Ishikawa (cell line): ENCODE data around the gene MID1.

Experiments used
- EGR1 ChIP-seq: IDR thresholded peaks from 2 replicates; pipeline ENCODE4 v1.6.1; 2012
- RAD21 ChIP-seq: IDR thresholded peaks from 2 replicates; pipeline ENCODE4 v1.6.1; 2012; ENCODE audit warnings: low read depth
- TAF1 ChIP-seq: IDR thresholded peaks from 2 replicates; pipeline ENCODE4 v1.6.1; 2012; ENCODE audit warnings: low read depth, mild to moderate bottlenecking
- TEAD4 ChIP-seq: IDR thresholded peaks from 2 replicates; pipeline ENCODE4 v1.6.1; 2012
- YY1 ChIP-seq: IDR thresholded peaks from 2 replicates; pipeline ENCODE4 v1.6.1; 2012; ENCODE audit warnings: low read depth
- TF ChIP-seq, protein P1 (sequence below): IDR thresholded peaks from 2 replicates; pipeline ENCODE4 v1.6.1; 2012
- TF ChIP-seq, protein P2 (sequence below): IDR thresholded peaks from 2 replicates; pipeline ENCODE4 v1.6.1; 2012; ENCODE audit warnings: low read depth, mild to moderate bottlenecking

DNA sequence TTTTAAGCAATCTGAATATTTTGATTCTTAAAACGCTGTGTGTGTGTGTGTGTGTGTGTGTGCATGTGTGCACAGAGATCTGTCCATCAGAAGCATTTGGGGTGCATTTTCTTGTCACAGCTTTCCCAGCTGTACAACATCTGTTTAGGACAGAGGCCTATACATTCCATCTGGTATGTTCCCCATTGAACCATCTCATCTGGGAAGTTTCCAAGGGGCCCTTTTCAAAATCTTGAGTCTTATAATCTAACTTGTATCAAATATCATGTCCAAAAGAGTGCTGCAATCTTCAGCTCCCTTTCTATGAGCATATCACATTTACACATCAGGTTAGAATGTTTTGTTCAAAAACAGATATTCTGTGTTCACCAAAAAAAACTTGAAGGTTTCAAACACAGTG is 16.5 kb upstream of the MID1 start:
- TF ChIP-seq, protein P1, sequence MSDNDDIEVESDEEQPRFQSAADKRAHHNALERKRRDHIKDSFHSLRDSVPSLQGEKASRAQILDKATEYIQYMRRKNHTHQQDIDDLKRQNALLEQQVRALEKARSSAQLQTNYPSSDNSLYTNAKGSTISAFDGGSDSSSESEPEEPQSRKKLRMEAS = no peak
- TF ChIP-seq RAD21 = no peak
- TF ChIP-seq TEAD4 = no peak
- TF ChIP-seq, protein P2, sequence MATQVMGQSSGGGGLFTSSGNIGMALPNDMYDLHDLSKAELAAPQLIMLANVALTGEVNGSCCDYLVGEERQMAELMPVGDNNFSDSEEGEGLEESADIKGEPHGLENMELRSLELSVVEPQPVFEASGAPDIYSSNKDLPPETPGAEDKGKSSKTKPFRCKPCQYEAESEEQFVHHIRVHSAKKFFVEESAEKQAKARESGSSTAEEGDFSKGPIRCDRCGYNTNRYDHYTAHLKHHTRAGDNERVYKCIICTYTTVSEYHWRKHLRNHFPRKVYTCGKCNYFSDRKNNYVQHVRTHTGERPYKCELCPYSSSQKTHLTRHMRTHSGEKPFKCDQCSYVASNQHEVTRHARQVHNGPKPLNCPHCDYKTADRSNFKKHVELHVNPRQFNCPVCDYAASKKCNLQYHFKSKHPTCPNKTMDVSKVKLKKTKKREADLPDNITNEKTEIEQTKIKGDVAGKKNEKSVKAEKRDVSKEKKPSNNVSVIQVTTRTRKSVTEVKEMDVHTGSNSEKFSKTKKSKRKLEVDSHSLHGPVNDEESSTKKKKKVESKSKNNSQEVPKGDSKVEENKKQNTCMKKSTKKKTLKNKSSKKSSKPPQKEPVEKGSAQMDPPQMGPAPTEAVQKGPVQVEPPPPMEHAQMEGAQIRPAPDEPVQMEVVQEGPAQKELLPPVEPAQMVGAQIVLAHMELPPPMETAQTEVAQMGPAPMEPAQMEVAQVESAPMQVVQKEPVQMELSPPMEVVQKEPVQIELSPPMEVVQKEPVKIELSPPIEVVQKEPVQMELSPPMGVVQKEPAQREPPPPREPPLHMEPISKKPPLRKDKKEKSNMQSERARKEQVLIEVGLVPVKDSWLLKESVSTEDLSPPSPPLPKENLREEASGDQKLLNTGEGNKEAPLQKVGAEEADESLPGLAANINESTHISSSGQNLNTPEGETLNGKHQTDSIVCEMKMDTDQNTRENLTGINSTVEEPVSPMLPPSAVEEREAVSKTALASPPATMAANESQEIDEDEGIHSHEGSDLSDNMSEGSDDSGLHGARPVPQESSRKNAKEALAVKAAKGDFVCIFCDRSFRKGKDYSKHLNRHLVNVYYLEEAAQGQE = no peak
- no peak for TF ChIP-seq YY1
- TF ChIP-seq EGR1 = no peak
- no peak for TF ChIP-seq TAF1
